Hepatocyte (in vitro differentiated cells): ENCODE measurements around the gene FIBP. TPM values are rescaled to one million over a fixed set of nuclear protein-coding genes. Genes with fewer than 3 reads are reported as not detected.

Source experiments
- DNase-seq: peaks from one replicate; pipeline ENCODE4 v3.0.0-alpha.2; 2016; ENCODE audit warnings: low spot score
- H2AFZ ChIP-seq: fragments of 200-600 bp; sonication (generic); 2 replicates; pipeline ENCODE4 v1.6.0; 2016; ENCODE audit warnings: antibody characterized with exemption, mild to moderate bottlenecking
- H3K27ac ChIP-seq: fragments of 200-600 bp; sonication (generic); 2 replicates; pipeline ENCODE4 v1.5.1; 2016; ENCODE audit warnings: mild to moderate bottlenecking
- H3K27me3 ChIP-seq: fragments of 200-600 bp; sonication (generic); 2 replicates; pipeline ENCODE4 v1.6.1; 2016
- H3K36me3 ChIP-seq: fragments of 200-600 bp; sonication (generic); replicated peaks from 2 replicates; pipeline ENCODE4 v1.5.1; 2016; ENCODE audit warnings: low read depth; ENCODE audit not compliant: insufficient read depth
- H3K4me1 ChIP-seq: fragments of 200-600 bp; sonication (generic); 2 replicates; pipeline ENCODE4 v1.5.1; 2016; ENCODE audit warnings: mild to moderate bottlenecking, moderate library complexity; ENCODE audit not compliant: insufficient read depth
- H3K4me2 ChIP-seq: fragments of 200-600 bp; sonication (generic); 2 replicates; pipeline ENCODE4 v1.6.0; 2016
- H3K4me3 ChIP-seq: fragments of 200-600 bp; sonication (generic); 2 replicates; pipeline ENCODE4 v1.5.1; 2016; ENCODE audit warnings: mild to moderate bottlenecking
- H3K79me2 ChIP-seq: fragments of 200-600 bp; sonication (generic); 2 replicates; pipeline ENCODE4 v1.6.0; 2017; ENCODE audit warnings: mild to moderate bottlenecking
- H3K9me2 ChIP-seq: fragments of 200-600 bp; sonication (generic); replicated peaks from 2 replicates; pipeline ENCODE4 v1.6.0; 2017; ENCODE audit warnings: mild to moderate bottlenecking; ENCODE audit not compliant: insufficient read depth
- H3K9me3 ChIP-seq: fragments of 200-600 bp; sonication (generic); 2 replicates; pipeline ENCODE4 v1.5.1; 2016; ENCODE audit warnings: low read depth, mild to moderate bottlenecking
- H4K20me1 ChIP-seq: fragments of 200-600 bp; sonication (generic); 2 replicates; pipeline ENCODE4 v1.6.0; 2016; ENCODE audit warnings: mild to moderate bottlenecking; ENCODE audit not compliant: insufficient read depth, poor library complexity, severe bottlenecking
- CTCF ChIP-seq: fragments of 200-600 bp; sonication (generic); IDR thresholded peaks from 2 replicates; pipeline ENCODE4 v1.5.1; 2016; ENCODE audit warnings: antibody characterized with exemption, mild to moderate bottlenecking; ENCODE audit not compliant: poor library complexity
- EZH2 ChIP-seq: fragments of 200-600 bp; sonication (generic); IDR thresholded peaks from 2 replicates; pipeline ENCODE4 v1.6.1; 2016; ENCODE audit warnings: antibody characterized with exemption, mild to moderate bottlenecking, borderline replicate concordance
- EZH2phosphoT487 ChIP-seq: fragments of 200-600 bp; sonication (generic); IDR thresholded peaks from one replicate; pipeline ENCODE4 v1.6.1; 2018; ENCODE audit warnings: antibody characterized with exemption, mild to moderate bottlenecking, low read depth, moderate library complexity; ENCODE audit not compliant: unreplicated experiment, severe bottlenecking
- WGBS: methylation state at CpG from one replicate; pipeline ENCODE4 v1.1.6; 2016; ENCODE audit warnings: low lambda C conversion rate; ENCODE audit errors: missing lambda C conversion rate; 5-methylcytosine and 5-hydroxymethylcytosine counted together
- polyA plus RNA-seq: library from polyadenylated mRNA; unstranded; fragments of >200 nt; fragmentation: Nextera tagmentation; extraction: Ambion mirVana; gene quantifications from 2 replicates; pipeline ENCODE4 v1.2.1, GENCODE V29; 2016
- total RNA-seq: library from RNA; depleted of rRNA; stranded (reverse); fragments of >200 nt; gene quantifications from 2 replicates; pipeline ENCODE4 v1.2.3, GENCODE V29; 2014

Gene FIBP
- total and polyA plus RNA-seq, 2 experiments from 2014 or later: 74.9 to 93.6 TPM

GRCh38 chr11:65931773-65932557 is 43.7 kb upstream of the FIBP start:
- no peak overlapping the region for H3K4me2 ChIP-seq
- no peaks in the 10 kb centered on the region for H3K9me3 ChIP-seq
- H3K9me2 ChIP-seq: no peaks in the 10 kb centered on the region
- no peaks in the 10 kb centered on the region for H3K27me3 ChIP-seq
- no peak overlapping the region for H3K4me3 ChIP-seq
- WGBS: 69% methylated on average over 13 of the region's 13 CpGs
- no peak overlapping the region for H2AFZ ChIP-seq
- no peaks in the 10 kb centered on the region for H3K79me2 ChIP-seq
- H3K4me1 ChIP-seq: no peaks in the 10 kb centered on the region
- H3K27ac ChIP-seq: no peak overlapping the region
- H4K20me1 ChIP-seq: no peaks in the 10 kb centered on the region
- TF ChIP-seq EZH2 (no peak), CTCF (no peak), EZH2phosphoT487 (no peak)
- no peaks in the 10 kb centered on the region for H3K36me3 ChIP-seq
- no peak for DNase-seq

- Histone ChIP-seq H3K4me2 (no peak overlapping the region), H3K4me1 (no peaks in the 10 kb centered on the region), H2AFZ (no peak overlapping the region), H4K20me1 (no peaks in the 10 kb centered on the region), H3K9me3 (no peaks in the 10 kb centered on the region), H3K79me2 (no peaks in the 10 kb centered on the region), H3K27me3 (no peaks in the 10 kb centered on the region), H3K4me3 (no peak overlapping the region), H3K27ac (no peak overlapping the region), H3K36me3 (no peaks in the 10 kb centered on the region), H3K9me2 (no peaks in the 10 kb centered on the region)
- DNase-seq: no peak
- WGBS: 83% methylated on average over 6 of the region's 6 CpGs
- TF ChIP-seq CTCF (no peak), EZH2phosphoT487 (no peak), EZH2 (no peak)
Measured at GRCh38 chr11:65928667-65929066, 40.4 kb upstream of the FIBP start.

- Histone ChIP-seq H3K4me1 (no peaks in the 10 kb centered on the region), H3K36me3 (no peaks in the 10 kb centered on the region), H3K79me2 (no peaks in the 10 kb centered on the region), H3K9me3 (no peaks in the 10 kb centered on the region), H3K27ac (no peak overlapping the region), H3K27me3 (no peaks in the 10 kb centered on the region), H3K4me2 (no peak overlapping the region), H3K4me3 (no peak overlapping the region), H3K9me2 (no peaks in the 10 kb centered on the region), H2AFZ (no peak overlapping the region), H4K20me1 (no peaks in the 10 kb centered on the region)
- 70% methylated on average over 9 of the region's 9 CpGs for WGBS
- no peak for TF ChIP-seq CTCF
- no peak for TF ChIP-seq EZH2
- no peak for TF ChIP-seq EZH2phosphoT487
- DNase-seq: no peak
Measured at GRCh38 chr11:65927904-65928397, 39.7 kb upstream of the FIBP start.
